ENCODE results near the gene DUSP28.

DUSP28 gene

DNA sequence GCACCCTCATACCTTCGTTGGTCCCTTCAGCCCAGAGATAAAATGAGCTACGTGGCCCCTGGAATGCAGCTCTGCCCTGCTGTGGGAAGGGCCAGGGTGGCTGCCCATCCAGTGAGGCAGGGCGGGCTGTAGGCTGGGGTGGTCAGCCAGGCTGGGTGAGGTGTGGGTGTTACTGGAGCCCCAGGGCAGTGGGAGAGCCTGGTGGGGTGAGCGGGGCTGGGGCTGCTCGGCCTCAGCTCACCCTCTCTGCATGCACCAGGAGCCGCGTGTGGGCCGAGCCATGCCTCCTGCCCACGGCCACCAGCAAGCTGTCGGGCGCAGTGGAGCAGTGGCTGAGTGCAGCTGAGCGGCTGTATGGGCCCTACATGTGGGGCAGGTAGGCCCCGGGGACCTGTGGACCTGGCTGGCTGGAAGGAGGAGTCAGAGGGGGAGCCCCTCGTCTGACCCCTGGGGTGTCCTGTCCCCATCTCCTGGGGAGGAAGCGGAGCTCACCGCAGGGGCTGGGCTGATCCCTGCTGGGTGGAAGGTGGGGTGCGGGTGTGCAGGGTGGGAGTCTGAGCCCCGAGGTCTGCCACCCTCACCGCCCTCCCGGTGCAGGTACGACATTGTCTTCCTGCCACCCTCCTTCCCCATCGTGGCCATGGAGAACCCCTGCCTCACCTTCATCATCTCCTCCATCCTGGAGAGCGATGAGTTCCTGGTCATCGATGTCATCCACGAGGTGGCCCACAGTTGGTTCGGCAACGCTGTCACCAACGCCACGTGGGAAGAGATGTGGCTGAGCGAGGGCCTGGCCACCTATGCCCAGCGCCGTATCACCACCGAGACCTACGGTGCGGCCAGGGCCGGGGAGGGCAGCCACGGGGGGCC, 13.6 kb downstream of the DUSP28 start:
- Histone ChIP-seq H3K27ac (ENCODE audit: extremely low read depth, low read depth, low read length) (no peak overlapping the region), H3K4me1 (ENCODE audit: control insufficient read depth, insufficient read depth, low read length) (no peaks in the 10 kb centered on the region), H3K36me3 (ENCODE audit: control insufficient read depth in 2 of 2, insufficient read depth in 1 of 2, low read length in 2 of 2) (peaks cover 0 to 47% of the 10 kb centered on the region in 2 experiments; a peak in 1 of 3 replicates), H3K4me3 (ENCODE audit: low read depth, low read length) (no peak overlapping the region), H3K9me3 (ENCODE audit: control insufficient read depth, insufficient read depth, low read depth, low read length) (no peaks in the 10 kb centered on the region)
- ChIA-PET POLR2A (interaction anchor here (1.8 kb wide), 1 partner anchor 13 kb away, joined by 7 read pairs; the partner anchor contains the start of gene CAPN10), CTCF (no interaction called here)
- TF ChIP-seq ZFHX2 (tag by site-specific recombination; conservative IDR thresholded peaks at IDR 0.05): peak; percentile 64
- TF ChIP-seq GLIS2 (tag by site-specific recombination; IDR thresholded peaks at IDR 0.05): 0 out of 2 replicates have a peak, but pooled peaks have one; percentile 29
- TF ChIP-seq ZNF335 (tag by site-specific recombination; conservative IDR thresholded peaks at IDR 0.05): no peak
- TF ChIP-seq, protein P1, sequence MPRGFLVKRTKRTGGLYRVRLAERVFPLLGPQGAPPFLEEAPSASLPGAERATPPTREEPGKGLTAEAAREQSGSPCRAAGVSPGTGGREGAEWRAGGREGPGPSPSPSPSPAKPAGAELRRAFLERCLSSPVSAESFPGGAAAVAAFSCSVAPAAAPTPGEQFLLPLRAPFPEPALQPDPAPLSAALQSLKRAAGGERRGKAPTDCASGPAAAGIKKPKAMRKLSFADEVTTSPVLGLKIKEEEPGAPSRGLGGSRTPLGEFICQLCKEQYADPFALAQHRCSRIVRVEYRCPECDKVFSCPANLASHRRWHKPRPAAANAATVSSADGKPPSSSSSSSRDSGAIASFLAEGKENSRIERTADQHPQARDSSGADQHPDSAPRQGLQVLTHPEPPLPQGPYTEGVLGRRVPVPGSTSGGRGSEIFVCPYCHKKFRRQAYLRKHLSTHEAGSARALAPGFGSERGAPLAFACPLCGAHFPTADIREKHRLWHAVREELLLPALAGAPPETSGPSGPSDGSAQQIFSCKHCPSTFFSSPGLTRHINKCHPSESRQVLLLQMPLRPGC (tag by site-specific recombination; IDR thresholded peaks at IDR 0.05): no peak
- peak; percentile 69 for TF ChIP-seq EGR2 (tag by site-specific recombination; IDR thresholded peaks at IDR 0.05; ENCODE audit: low read depth)
- TF ChIP-seq, protein P2, sequence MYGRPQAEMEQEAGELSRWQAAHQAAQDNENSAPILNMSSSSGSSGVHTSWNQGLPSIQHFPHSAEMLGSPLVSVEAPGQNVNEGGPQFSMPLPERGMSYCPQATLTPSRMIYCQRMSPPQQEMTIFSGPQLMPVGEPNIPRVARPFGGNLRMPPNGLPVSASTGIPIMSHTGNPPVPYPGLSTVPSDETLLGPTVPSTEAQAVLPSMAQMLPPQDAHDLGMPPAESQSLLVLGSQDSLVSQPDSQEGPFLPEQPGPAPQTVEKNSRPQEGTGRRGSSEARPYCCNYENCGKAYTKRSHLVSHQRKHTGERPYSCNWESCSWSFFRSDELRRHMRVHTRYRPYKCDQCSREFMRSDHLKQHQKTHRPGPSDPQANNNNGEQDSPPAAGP (tag by site-specific recombination; IDR thresholded peaks at IDR 0.05): no peak
- TF ChIP-seq, protein P3, sequence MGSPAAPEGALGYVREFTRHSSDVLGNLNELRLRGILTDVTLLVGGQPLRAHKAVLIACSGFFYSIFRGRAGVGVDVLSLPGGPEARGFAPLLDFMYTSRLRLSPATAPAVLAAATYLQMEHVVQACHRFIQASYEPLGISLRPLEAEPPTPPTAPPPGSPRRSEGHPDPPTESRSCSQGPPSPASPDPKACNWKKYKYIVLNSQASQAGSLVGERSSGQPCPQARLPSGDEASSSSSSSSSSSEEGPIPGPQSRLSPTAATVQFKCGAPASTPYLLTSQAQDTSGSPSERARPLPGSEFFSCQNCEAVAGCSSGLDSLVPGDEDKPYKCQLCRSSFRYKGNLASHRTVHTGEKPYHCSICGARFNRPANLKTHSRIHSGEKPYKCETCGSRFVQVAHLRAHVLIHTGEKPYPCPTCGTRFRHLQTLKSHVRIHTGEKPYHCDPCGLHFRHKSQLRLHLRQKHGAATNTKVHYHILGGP (tag by site-specific recombination; IDR thresholded peaks at IDR 0.05): no peak
- TF ChIP-seq, protein P4, sequence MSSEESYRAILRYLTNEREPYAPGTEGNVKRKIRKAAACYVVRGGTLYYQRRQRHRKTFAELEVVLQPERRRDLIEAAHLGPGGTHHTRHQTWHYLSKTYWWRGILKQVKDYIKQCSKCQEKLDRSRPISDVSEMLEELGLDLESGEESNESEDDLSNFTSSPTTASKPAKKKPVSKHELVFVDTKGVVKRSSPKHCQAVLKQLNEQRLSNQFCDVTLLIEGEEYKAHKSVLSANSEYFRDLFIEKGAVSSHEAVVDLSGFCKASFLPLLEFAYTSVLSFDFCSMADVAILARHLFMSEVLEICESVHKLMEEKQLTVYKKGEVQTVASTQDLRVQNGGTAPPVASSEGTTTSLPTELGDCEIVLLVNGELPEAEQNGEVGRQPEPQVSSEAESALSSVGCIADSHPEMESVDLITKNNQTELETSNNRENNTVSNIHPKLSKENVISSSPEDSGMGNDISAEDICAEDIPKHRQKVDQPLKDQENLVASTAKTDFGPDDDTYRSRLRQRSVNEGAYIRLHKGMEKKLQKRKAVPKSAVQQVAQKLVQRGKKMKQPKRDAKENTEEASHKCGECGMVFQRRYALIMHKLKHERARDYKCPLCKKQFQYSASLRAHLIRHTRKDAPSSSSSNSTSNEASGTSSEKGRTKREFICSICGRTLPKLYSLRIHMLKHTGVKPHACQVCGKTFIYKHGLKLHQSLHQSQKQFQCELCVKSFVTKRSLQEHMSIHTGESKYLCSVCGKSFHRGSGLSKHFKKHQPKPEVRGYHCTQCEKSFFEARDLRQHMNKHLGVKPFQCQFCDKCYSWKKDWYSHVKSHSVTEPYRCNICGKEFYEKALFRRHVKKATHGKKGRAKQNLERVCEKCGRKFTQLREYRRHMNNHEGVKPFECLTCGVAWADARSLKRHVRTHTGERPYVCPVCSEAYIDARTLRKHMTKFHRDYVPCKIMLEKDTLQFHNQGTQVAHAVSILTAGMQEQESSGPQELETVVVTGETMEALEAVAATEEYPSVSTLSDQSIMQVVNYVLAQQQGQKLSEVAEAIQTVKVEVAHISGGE (tag by site-specific recombination; conservative IDR thresholded peaks at IDR 0.05; ENCODE audit: low read depth): no peak
- TF ChIP-seq ZNF133 (tag by site-specific recombination; IDR thresholded peaks at IDR 0.05): no peak
- no peak for TF ChIP-seq ZNF529 (tag by site-specific recombination; IDR thresholded peaks at IDR 0.05; ENCODE audit: insufficient replicate concordance)
- TF ChIP-seq, protein P5, sequence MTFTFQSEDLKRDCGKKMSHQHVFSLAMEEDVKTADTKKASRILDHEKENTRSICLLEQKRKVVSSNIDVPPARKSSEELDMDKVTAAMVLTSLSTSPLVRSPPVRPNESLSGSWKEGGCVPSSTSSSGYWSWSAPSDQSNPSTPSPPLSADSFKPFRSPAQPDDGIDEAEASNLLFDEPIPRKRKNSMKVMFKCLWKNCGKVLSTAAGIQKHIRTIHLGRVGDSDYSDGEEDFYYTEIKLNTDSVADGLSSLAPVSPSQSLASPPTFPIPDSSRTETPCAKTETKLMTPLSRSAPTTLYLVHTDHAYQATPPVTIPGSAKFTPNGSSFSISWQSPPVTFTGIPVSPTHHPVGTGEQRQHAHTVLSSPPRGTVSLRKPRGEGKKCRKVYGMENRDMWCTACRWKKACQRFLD (tag by site-specific recombination; IDR thresholded peaks at IDR 0.05): no peak
- TF ChIP-seq ZBTB20 (tag by site-specific recombination; IDR thresholded peaks at IDR 0.05): no peak
- TF ChIP-seq ZNF48 (tag by site-specific recombination; IDR thresholded peaks at IDR 0.05): no peak
- no peak for TF ChIP-seq ZNF670 (tag by site-specific recombination; IDR thresholded peaks at IDR 0.05; ENCODE audit: low read depth)
- TF ChIP-seq, protein P6, sequence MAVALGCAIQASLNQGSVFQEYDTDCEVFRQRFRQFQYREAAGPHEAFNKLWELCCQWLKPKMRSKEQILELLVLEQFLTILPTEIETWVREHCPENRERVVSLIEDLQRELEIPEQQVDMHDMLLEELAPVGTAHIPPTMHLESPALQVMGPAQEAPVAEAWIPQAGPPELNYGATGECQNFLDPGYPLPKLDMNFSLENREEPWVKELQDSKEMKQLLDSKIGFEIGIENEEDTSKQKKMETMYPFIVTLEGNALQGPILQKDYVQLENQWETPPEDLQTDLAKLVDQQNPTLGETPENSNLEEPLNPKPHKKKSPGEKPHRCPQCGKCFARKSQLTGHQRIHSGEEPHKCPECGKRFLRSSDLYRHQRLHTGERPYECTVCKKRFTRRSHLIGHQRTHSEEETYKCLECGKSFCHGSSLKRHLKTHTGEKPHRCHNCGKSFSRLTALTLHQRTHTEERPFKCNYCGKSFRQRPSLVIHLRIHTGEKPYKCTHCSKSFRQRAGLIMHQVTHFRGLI (tag by site-specific recombination; IDR thresholded peaks at IDR 0.05): no peak
- TF ChIP-seq ZNF239 (tag by site-specific recombination; IDR thresholded peaks at IDR 0.05): no peak
- TF ChIP-seq ZNF214 (tag by site-specific recombination; IDR thresholded peaks at IDR 0.05; ENCODE audit: borderline replicate concordance): no peak
- TF ChIP-seq, protein P7, sequence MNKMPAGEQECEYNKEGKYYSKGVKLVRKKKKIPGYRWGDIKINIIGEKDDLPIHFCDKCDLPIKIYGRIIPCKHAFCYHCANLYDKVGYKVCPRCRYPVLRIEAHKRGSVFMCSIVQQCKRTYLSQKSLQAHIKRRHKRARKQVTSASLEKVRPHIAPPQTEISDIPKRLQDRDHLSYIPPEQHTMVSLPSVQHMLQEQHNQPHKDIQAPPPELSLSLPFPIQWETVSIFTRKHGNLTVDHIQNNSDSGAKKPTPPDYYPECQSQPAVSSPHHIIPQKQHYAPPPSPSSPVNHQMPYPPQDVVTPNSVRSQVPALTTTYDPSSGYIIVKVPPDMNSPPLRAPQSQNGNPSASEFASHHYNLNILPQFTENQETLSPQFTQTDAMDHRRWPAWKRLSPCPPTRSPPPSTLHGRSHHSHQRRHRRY (tag by site-specific recombination; IDR thresholded peaks at IDR 0.05): no peak
- no peak for TF ChIP-seq ZNF140 (tag by site-specific recombination; IDR thresholded peaks at IDR 0.05)

Measured in HEK293 (cell line).